ENCODE results near the gene SEC23A. TPM values are rescaled to one million over a fixed set of nuclear protein-coding genes. Genes with fewer than 3 reads are reported as not detected.

Gene SEC23A
- total and polyA plus RNA-seq, 2 of the 13 experiments (the other 11 are each of a cell fraction or from before 2014, with no cell fraction given): 403 to 887 TPM

DNA sequence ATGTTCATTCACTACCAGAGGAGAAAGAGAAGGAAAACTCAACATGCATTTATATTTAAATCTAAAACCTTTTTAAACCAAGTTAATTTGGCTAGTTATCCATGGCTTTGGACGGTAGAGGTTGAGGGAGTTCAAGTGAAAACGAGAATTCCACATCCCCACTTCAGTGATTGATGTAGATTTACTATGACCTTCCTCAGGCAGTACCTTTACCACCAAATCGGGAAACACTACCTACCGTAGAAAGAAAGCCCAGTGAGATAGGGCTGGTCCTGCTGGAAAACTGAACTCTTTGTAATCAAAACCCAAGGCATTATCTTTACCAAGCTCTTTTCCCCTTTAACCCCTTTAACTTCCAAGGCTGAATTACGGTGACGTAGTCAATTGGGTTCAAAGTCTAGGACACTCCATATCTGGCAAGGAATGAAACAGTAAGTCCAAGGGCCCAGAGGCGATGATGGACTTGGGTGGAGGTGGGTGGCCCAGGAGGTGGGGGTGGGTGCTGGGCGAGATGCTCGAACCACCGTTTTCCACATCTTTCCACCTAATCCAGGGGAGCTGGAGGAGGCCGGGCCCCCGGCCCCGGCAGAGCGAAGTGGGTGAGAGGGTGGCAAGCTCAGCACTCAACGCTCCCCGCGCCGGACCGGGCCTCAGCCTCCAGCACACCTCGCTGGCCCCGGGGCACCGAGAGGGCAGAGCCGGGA is 618 bp downstream of the SEC23A start (continued):
- TF ChIP-seq ZBTB3 (CRISPR knock-in tag; IDR thresholded peaks at IDR 0.05; ENCODE audit: borderline replicate concordance, low read depth): no peak
- TF ChIP-seq NFYC (CRISPR knock-in tag; IDR thresholded peaks at IDR 0.05): no peak
- TF ChIP-seq, protein P1, sequence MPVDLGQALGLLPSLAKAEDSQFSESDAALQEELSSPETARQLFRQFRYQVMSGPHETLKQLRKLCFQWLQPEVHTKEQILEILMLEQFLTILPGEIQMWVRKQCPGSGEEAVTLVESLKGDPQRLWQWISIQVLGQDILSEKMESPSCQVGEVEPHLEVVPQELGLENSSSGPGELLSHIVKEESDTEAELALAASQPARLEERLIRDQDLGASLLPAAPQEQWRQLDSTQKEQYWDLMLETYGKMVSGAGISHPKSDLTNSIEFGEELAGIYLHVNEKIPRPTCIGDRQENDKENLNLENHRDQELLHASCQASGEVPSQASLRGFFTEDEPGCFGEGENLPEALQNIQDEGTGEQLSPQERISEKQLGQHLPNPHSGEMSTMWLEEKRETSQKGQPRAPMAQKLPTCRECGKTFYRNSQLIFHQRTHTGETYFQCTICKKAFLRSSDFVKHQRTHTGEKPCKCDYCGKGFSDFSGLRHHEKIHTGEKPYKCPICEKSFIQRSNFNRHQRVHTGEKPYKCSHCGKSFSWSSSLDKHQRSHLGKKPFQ (CRISPR knock-in tag; IDR thresholded peaks at IDR 0.05; ENCODE audit: insufficient replicate concordance): peak; percentile 28
- no peak; the same call in 1 of the 2 replicates for TF ChIP-seq CHD2 (IDR thresholded peaks at IDR 0.05; ENCODE audit: low read depth, low read length)
- TF ChIP-seq MAZ (IDR thresholded peaks at IDR 0.05; ENCODE audit: borderline replicate concordance, low read depth, low read length): no peak
- no peak for TF ChIP-seq MAZ (CRISPR knock-in tag; IDR thresholded peaks at IDR 0.05; ENCODE audit: low read depth)
- no peak for TF ChIP-seq PHF8 (CRISPR knock-in tag; IDR thresholded peaks at IDR 0.05)
- no peak for TF ChIP-seq ATAD3A (CRISPR knock-in tag; IDR thresholded peaks at IDR 0.05)
- TF ChIP-seq ZNF292 (CRISPR knock-in tag; IDR thresholded peaks at IDR 0.05; ENCODE audit: borderline replicate concordance, low read depth): no peak
- TF ChIP-seq ZNF510 (CRISPR knock-in tag; IDR thresholded peaks at IDR 0.05; ENCODE audit: low read depth): no peak
- TF ChIP-seq ZFP62 (CRISPR knock-in tag; IDR thresholded peaks at IDR 0.05): no peak
- TF ChIP-seq PAF1 (CRISPR knock-in tag; IDR thresholded peaks at IDR 0.05): no peak
- no peak for TF ChIP-seq ISX (CRISPR knock-in tag; conservative IDR thresholded peaks at IDR 0.05)
- TF ChIP-seq ZNF496 (CRISPR knock-in tag; IDR thresholded peaks at IDR 0.05; ENCODE audit: insufficient replicate concordance): no peak
- no peak for TF ChIP-seq RBAK (CRISPR knock-in tag; IDR thresholded peaks at IDR 0.05)
- TF ChIP-seq RFX3 (CRISPR knock-in tag; IDR thresholded peaks at IDR 0.05): no peak
- 0 out of 2 replicates have a peak, but pooled peaks have one; percentile 4 for TF ChIP-seq ZNF790 (CRISPR knock-in tag; IDR thresholded peaks at IDR 0.05; ENCODE audit: borderline replicate concordance)
- no peak; the same call in 1 of the 2 replicates for TF ChIP-seq GTF2F1 (IDR thresholded peaks at IDR 0.05; ENCODE audit: low read length)
- TF ChIP-seq, protein P2, sequence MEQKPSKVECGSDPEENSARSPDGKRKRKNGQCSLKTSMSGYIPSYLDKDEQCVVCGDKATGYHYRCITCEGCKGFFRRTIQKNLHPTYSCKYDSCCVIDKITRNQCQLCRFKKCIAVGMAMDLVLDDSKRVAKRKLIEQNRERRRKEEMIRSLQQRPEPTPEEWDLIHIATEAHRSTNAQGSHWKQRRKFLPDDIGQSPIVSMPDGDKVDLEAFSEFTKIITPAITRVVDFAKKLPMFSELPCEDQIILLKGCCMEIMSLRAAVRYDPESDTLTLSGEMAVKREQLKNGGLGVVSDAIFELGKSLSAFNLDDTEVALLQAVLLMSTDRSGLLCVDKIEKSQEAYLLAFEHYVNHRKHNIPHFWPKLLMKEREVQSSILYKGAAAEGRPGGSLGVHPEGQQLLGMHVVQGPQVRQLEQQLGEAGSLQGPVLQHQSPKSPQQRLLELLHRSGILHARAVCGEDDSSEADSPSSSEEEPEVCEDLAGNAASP (CRISPR knock-in tag; IDR thresholded peaks at IDR 0.05; ENCODE audit: borderline replicate concordance): no peak; the same call in 1 of the 2 replicates
- TF ChIP-seq NR2C2 (CRISPR knock-in tag; IDR thresholded peaks at IDR 0.05; ENCODE audit: borderline replicate concordance): peak; percentile 53; the same call in 1 of the 2 replicates
- no peak for TF ChIP-seq MYC (CRISPR knock-in tag; IDR thresholded peaks at IDR 0.05; ENCODE audit: borderline replicate concordance)
- no peak for TF ChIP-seq ETV5 (CRISPR knock-in tag; IDR thresholded peaks at IDR 0.05; ENCODE audit: borderline replicate concordance)
- TF ChIP-seq ZFP37 (CRISPR knock-in tag; IDR thresholded peaks at IDR 0.05; ENCODE audit: borderline replicate concordance): no peak
- peak; percentile 24 for TF ChIP-seq KDM1A (CRISPR knock-in tag; IDR thresholded peaks at IDR 0.05)
- TF ChIP-seq GATA4 (IDR thresholded peaks at IDR 0.05; ENCODE audit: borderline replicate concordance, low read depth): peak; percentile 31; the same call in 1 of the 2 replicates
- TF ChIP-seq HNRNPK (IDR thresholded peaks at IDR 0.05; ENCODE audit: low read depth, low read length, poor library complexity, severe bottlenecking): no peak
- TF ChIP-seq TAF15 (IDR thresholded peaks at IDR 0.05; ENCODE audit: low read depth, low read length, poor library complexity, severe bottlenecking): no peak
- TF ChIP-seq KAT7 (CRISPR knock-in tag; IDR thresholded peaks at IDR 0.05; ENCODE audit: borderline replicate concordance): no peak; the same call in 1 of the 2 replicates
- no peak for TF ChIP-seq SALL1 (CRISPR knock-in tag; IDR thresholded peaks at IDR 0.05)
- TF ChIP-seq XBP1 (CRISPR knock-in tag; IDR thresholded peaks at IDR 0.05): peak; percentile 89
